ENCODE measurements around the gene MTO1.
"Not testable (repeated sequence)": the region's sequence is repeated elsewhere in the genome, so short reads cannot be mapped to it uniquely, and the experiment has no call there.

Gene MTO1

DNA sequence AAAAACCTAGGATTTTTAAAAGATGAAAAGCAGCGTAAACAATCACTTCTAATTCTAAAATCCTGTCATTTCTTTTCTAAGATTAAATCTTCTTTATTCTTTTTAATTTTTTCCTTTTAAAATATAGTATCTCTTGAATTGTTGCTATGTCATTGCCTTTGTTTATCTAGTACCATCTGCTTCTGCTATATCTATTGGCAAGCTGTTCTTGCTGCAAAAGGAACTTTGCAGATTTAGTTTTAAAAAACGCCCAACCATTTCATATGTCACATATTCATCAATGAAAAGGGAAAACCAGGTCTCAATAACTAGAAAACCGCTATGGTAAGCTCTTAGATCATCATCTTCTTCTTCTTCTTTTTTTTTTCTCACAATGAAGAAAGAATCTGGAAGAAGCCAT lies 70.8 kb downstream of the MTO1 start:
- no peak for DNase-seq

DNA sequence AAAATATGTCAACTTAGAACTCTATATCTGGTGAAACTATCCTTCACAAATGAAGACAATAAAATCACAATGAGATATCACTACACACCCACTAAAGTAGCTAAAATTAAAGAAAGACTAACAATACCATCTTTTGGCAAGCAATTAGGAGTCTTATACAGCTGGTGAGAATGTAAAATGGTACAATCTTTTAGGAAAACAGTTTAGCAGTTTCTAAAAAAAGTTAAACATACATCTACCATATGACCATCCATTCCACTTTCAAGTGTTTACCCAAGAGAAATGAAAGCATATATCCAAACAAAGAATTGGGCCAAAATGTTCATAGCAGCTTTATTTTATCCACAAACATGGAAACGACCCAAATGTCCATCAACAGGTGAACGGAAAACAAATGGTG lies 73.1 kb downstream of the MTO1 start:
- no peak for DNase-seq

DNA sequence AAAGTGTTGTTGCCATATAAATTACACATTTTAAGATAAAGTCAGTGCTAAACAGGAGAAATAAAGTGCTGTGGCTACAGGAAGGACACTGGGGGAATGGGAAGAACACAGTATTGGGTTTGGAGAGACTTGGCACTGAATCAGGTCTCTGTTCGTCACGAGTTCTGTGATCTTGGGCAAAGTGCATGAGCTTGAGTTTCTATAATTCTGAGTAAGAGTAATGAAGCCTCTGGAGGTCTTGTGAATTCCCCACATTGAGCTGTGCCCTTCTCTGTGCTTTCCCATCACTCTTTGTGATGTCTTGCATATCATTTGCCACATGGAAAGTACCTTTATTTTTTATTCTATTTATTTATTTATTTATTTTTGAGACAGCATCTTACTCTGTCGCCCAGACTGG lies 76.1 kb downstream of the MTO1 start:
- no peak for DNase-seq

- no peak for DNase-seq
Measured at GRCh38 chr6:73538116-73538779, 76.7 kb downstream of the MTO1 start.

- DNase-seq = not testable (repeated sequence)
Measured at GRCh38 chr6:73542481-73542880, 80.9 kb downstream of the MTO1 start.

DNA sequence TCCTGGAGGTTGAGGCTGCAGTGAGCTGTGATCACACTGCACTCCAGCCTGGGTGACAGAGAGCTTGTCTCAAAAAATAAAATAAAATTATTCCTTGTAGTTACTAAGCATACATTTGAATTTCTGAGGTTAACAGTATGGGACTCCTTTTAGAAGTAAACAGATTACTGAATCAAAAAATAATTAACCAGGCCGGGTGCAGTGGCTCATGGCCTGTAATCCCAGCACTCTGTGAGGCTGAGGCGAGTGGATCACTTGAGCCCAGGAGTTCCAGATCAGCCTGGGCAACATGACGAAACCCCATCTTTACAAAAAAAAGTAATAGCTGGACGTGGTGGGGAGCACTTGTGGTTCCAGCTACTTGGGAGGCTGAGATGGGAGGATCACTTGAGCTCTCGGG lies 81.4 kb downstream of the MTO1 start:
- DNase-seq = no peak

- DNase-seq = no peak
Measured at GRCh38 chr6:73547036-73547435, 85.5 kb downstream of the MTO1 start.

- no peak for DNase-seq
Measured at GRCh38 chr6:73548458-73549446, 87.2 kb downstream of the MTO1 start.

DNA sequence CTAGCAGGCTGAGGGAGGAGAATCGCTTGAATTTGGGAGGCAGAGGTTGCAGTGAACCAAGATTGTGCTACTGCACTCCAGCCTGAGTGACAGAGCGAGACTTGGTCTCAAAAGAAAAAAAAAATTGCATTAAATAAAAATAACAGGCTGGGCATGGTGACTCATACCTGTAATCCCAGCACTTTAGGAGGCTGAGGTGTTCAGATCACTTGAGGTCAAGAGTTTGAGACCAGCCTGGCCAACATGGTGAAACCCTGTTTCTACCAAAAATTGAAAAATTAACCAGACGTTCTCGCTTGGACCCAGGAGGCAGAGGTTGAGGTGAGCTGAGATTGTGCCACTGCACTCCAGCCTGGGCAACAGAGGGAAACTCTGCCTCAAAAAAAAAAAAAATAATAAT lies 89.6 kb downstream of the MTO1 start:
- not testable (repeated sequence) for DNase-seq

GRCh38 chr6:73555380-73555949 lies 93.9 kb downstream of the MTO1 start:
- not testable (repeated sequence) for DNase-seq

GRCh38 chr6:73556836-73557235 lies 95.3 kb downstream of the MTO1 start:
- DNase-seq = no peak
